HepG2 (cell line): Measurements from ENCODE around the gene SLC25A19. TPM values are rescaled to one million over a fixed set of nuclear protein-coding genes. Genes with fewer than 3 reads are reported as not detected.

Experiments used
- ARNTL ChIP-seq: sonication (generic); formaldehyde crosslinking; IDR thresholded peaks from 2 replicates; pipeline ENCODE4 v1.4.0; 2020; ENCODE audit warnings: mild to moderate bottlenecking, missing genetic modification reagents
- BORCS8-MEF2B ChIP-seq: sonication (generic); formaldehyde crosslinking; IDR thresholded peaks from 2 replicates; pipeline ENCODE4 v1.8.0; 2022; ENCODE audit warnings: mild to moderate bottlenecking, missing genetic modification reagents
- CEBPG ChIP-seq: IDR thresholded peaks from 2 replicates; pipeline ENCODE4 v1.6.1; 2016
- CREB1 ChIP-seq, 2 experiments: fragments of 450-650 bp in 1 of 2; IDR thresholded peaks; 2 replicates each; pipeline ENCODE4 v1.6.1; 2016 to 2017; ENCODE audit warnings: control low read depth in 1 of 2, mild to moderate bottlenecking in 1 of 2, missing compliant biosample characterization in 1 of 2, missing genetic modification characterization in 1 of 2
- HDAC2 ChIP-seq: sonication (generic); formaldehyde crosslinking; IDR thresholded peaks from 2 replicates; pipeline ENCODE4 v1.4.0; 2020; ENCODE audit warnings: missing genetic modification reagents
- HMGA1 ChIP-seq: sonication (generic); formaldehyde crosslinking; conservative IDR thresholded peaks from 2 replicates; pipeline ENCODE4 v1.4.0; 2020; ENCODE audit warnings: missing genetic modification reagents
- HOXA3 ChIP-seq: sonication (generic); formaldehyde crosslinking; IDR thresholded peaks from 2 replicates; pipeline ENCODE4 v1.5.0; 2020; ENCODE audit warnings: missing genetic modification reagents
- IRF1 ChIP-seq: sonication (generic); formaldehyde crosslinking; IDR thresholded peaks from 2 replicates; pipeline ENCODE4 v1.4.0; 2020; ENCODE audit warnings: low read depth, mild to moderate bottlenecking, missing genetic modification reagents
- ISX ChIP-seq: sonication (generic); formaldehyde crosslinking; conservative IDR thresholded peaks from 2 replicates; pipeline ENCODE4 v1.5.0; 2020; ENCODE audit warnings: missing genetic modification reagents
- MEIS1 ChIP-seq: sonication (generic); formaldehyde crosslinking; IDR thresholded peaks from 2 replicates; pipeline ENCODE4 v1.9.0; 2021; ENCODE audit warnings: mild to moderate bottlenecking, missing genetic modification reagents, moderate library complexity, borderline replicate concordance
- MXD1 ChIP-seq: sonication (generic); formaldehyde crosslinking; IDR thresholded peaks from 2 replicates; pipeline ENCODE4 v1.4.0; 2020; ENCODE audit warnings: mild to moderate bottlenecking, missing genetic modification reagents
- NR2C2 ChIP-seq: sonication (generic); formaldehyde crosslinking; IDR thresholded peaks from 2 replicates; pipeline ENCODE4 v1.4.0; 2020; ENCODE audit warnings: missing genetic modification reagents, mild to moderate bottlenecking, moderate library complexity, borderline replicate concordance
- POLR2AphosphoS5 ChIP-seq: IDR thresholded peaks from 2 replicates; pipeline ENCODE4 v1.6.1; 2012; ENCODE audit warnings: low read depth, low read length
- SOX13 ChIP-seq, 3 experiments: fragments of 450-650 bp in 1 of 3; sonication (generic) in 1 of 3; formaldehyde crosslinking in 1 of 3; IDR thresholded peaks in 2 of 3; conservative IDR thresholded peaks in 1 of 3; 2 replicates each; pipeline versions ENCODE4 v1.5.0 to v1.6.1; 2016 to 2020; ENCODE audit warnings: antibody characterized with exemption in 1 of 3, mild to moderate bottlenecking in 1 of 3, missing compliant biosample characterization in 1 of 3, missing genetic modification reagents in 1 of 3, moderate library complexity in 1 of 3
- SRSF4 ChIP-seq: fragments of 200-400 bp; formaldehyde crosslinking; IDR thresholded peaks from one replicate; pipeline ENCODE4 v1.6.1; 2018; ENCODE audit warnings: mild to moderate bottlenecking, low read depth, low read length, moderate library complexity; ENCODE audit not compliant: poor library complexity, severe bottlenecking
- ZBTB43 ChIP-seq: sonication (generic); formaldehyde crosslinking; conservative IDR thresholded peaks from 2 replicates; pipeline ENCODE4 v1.4.0; 2020; ENCODE audit warnings: missing genetic modification reagents
- ZFY ChIP-seq: sonication (generic); formaldehyde crosslinking; IDR thresholded peaks from 2 replicates; pipeline ENCODE4 v1.4.0; 2020; ENCODE audit warnings: missing genetic modification reagents
- ZNF160 ChIP-seq: sonication (generic); formaldehyde crosslinking; IDR thresholded peaks from 2 replicates; pipeline ENCODE4 v1.8.0; 2022; ENCODE audit warnings: mild to moderate bottlenecking, inconsistent platforms, missing genetic modification reagents
- ZNF260 ChIP-seq: sonication (generic); formaldehyde crosslinking; IDR thresholded peaks from 2 replicates; pipeline ENCODE4 v1.4.0; 2020; ENCODE audit warnings: missing genetic modification reagents, low read depth, mild to moderate bottlenecking, borderline replicate concordance
- ZNF431 ChIP-seq: sonication (generic); formaldehyde crosslinking; IDR thresholded peaks from 2 replicates; pipeline ENCODE4 v1.9.0; 2022; ENCODE audit warnings: missing genetic modification reagents, low read depth, mild to moderate bottlenecking, borderline replicate concordance
- ZNF44 ChIP-seq: sonication (generic); formaldehyde crosslinking; IDR thresholded peaks from 2 replicates; pipeline ENCODE4 v1.5.1; 2020; ENCODE audit warnings: mild to moderate bottlenecking, missing genetic modification reagents
- ZNF501 ChIP-seq: sonication (generic); formaldehyde crosslinking; IDR thresholded peaks from 2 replicates; pipeline ENCODE4 v1.5.1; 2020; ENCODE audit warnings: mild to moderate bottlenecking, moderate library complexity, missing genetic modification reagents
- ZNF556 ChIP-seq: sonication (generic); formaldehyde crosslinking; IDR thresholded peaks from 2 replicates; pipeline ENCODE4 v1.4.0; 2020; ENCODE audit warnings: mild to moderate bottlenecking, missing genetic modification reagents, borderline replicate concordance
- ZNF569 ChIP-seq: sonication (generic); formaldehyde crosslinking; IDR thresholded peaks from 2 replicates; pipeline ENCODE4 v1.5.0; 2020; ENCODE audit warnings: mild to moderate bottlenecking, missing genetic modification reagents, moderate library complexity, borderline replicate concordance
- ZNF577 ChIP-seq: sonication (generic); formaldehyde crosslinking; IDR thresholded peaks from 2 replicates; pipeline ENCODE4 v1.4.0; 2020; ENCODE audit warnings: mild to moderate bottlenecking, low read depth, missing genetic modification reagents, borderline replicate concordance
- ZSCAN12 ChIP-seq: sonication (generic); formaldehyde crosslinking; IDR thresholded peaks from 2 replicates; pipeline ENCODE4 v1.9.0; 2021; ENCODE audit warnings: mild to moderate bottlenecking, missing genetic modification reagents
- polyA plus RNA-seq, 8 experiments: library from polyadenylated mRNA; depleted of rRNA in 3 of 8; stranded (reverse) in 7 of 8; unstranded in 1 of 8; fragments of >200 nt; fragmentation: Illumina TruSeq in 4 of 8; extraction: Trizol in 4 of 8; gene quantifications; 2 replicates each; pipeline versions ENCODE4 v1.2.1 to v1.2.3, GENCODE V29; 2011 to 2016; ENCODE audit warnings: low read depth in 4 of 8, missing spikeins in 1 of 8, mixed read lengths in 1 of 8; ENCODE audit not compliant: insufficient read depth in 1 of 8
- total RNA-seq, 5 experiments: library from RNA; depleted of rRNA; stranded (reverse); fragments of >200 nt; fragmentation: Illumina TruSeq; extraction: Trizol; gene quantifications; 2 replicates each; pipeline ENCODE4 v1.2.3, GENCODE V29; 2016; ENCODE audit warnings: low read depth in 1 of 5

SLC25A19 gene
- total and polyA plus RNA-seq, 2 of the 13 experiments (the other 11 are each of a cell fraction or from before 2014, with no cell fraction given) = 24.4 to 41.4 TPM

GRCh38 chr17:75271233-75271954 lies 17.8 kb downstream of the SLC25A19 start (continued):
- TF ChIP-seq HMGA1 (CRISPR knock-in tag) (no peak), ZNF431 (peak; percentile 49; the same call in 1 of the 2 replicates), ZSCAN12 (CRISPR knock-in tag) (no peak; the same call in 1 of the 2 replicates), CREB1 (IDR thresholded peaks at IDR 0.05) (peak; percentile 83; the same call in 1 of the 2 replicates), CREB1 (CRISPR knock-in tag; IDR thresholded peaks at IDR 0.05) (no peak), ZNF569 (CRISPR knock-in tag) (0 out of 2 replicates have a peak, but pooled peaks have one; percentile 76), SRSF4 (no peak), ZFY (peak; percentile 93), ARNTL (CRISPR knock-in tag) (peak; percentile 64; the same call in 1 of the 2 replicates), ZBTB43 (peak; percentile 78), MEIS1 (CRISPR knock-in tag) (no peak), ZNF44 (CRISPR knock-in tag) (0 out of 2 replicates have a peak, but pooled peaks have one; percentile 24), HDAC2 (CRISPR knock-in tag) (0 out of 2 replicates have a peak, but pooled peaks have one; percentile 12), NR2C2 (CRISPR knock-in tag) (peak; percentile 35; the same call in 1 of the 2 replicates), ZNF501 (CRISPR knock-in tag) (peak; percentile 63), MXD1 (CRISPR knock-in tag) (peak; percentile 88), ZNF556 (CRISPR knock-in tag) (peak; percentile 49; the same call in 1 of the 2 replicates), CEBPG (CRISPR knock-in tag) (0 out of 2 replicates have a peak, but pooled peaks have one; percentile 4), HOXA3 (CRISPR knock-in tag) (peak; percentile 90), ZNF577 (CRISPR knock-in tag) (0 out of 2 replicates have a peak, but pooled peaks have one; percentile 34), POLR2AphosphoS5 (peak; percentile 52), BORCS8-MEF2B (peak; percentile 80; the same call in 1 of the 2 replicates), IRF1 (CRISPR knock-in tag) (peak; percentile 68; the same call in 1 of the 2 replicates), ISX (CRISPR knock-in tag) (no peak), ZNF260 (CRISPR knock-in tag) (no peak), ZNF160 (peak; percentile 88), SOX13 (IDR thresholded peaks at IDR 0.05) (no peak), SOX13 (CRISPR knock-in tag; conservative IDR thresholded peaks at IDR 0.05 in 1 of 2, IDR thresholded peaks at IDR 0.05 in 1 of 2) (peak in 1 of 2 experiments; percentile 27; a peak in 2 of 4 replicates)
